H9 (cell line): ENCODE measurements around the gene TIMELESS. TPM values are rescaled to one million over a fixed set of nuclear protein-coding genes. Genes with fewer than 3 reads are reported as not detected.

ENCODE experiments used
- DNase-seq: peaks from one replicate; pipeline ENCODE4 v3.0.0-alpha.2; 2017
- H2AFZ ChIP-seq: one replicate; pipeline ENCODE4 v1.6.1; 2013; ENCODE audit warnings: mild to moderate bottlenecking, low read length, control low read depth, moderate library complexity
- H2AK5ac ChIP-seq: 2 replicates; pipeline ENCODE4 v1.6.1; 2013; ENCODE audit warnings: low read length, control low read depth, mixed read lengths; ENCODE audit not compliant: insufficient read length
- H2BK120ac ChIP-seq: one replicate; pipeline ENCODE4 v1.6.1; 2013; ENCODE audit warnings: low read depth, mild to moderate bottlenecking, low read length, control low read depth, inconsistent platforms; ENCODE audit not compliant: poor library complexity, severe bottlenecking
- H2BK12ac ChIP-seq: 2 replicates; pipeline ENCODE4 v1.6.1; 2013; ENCODE audit warnings: low read length, control low read depth, mixed read lengths, low read depth; ENCODE audit not compliant: insufficient read length
- H2BK15ac ChIP-seq: 2 replicates; pipeline ENCODE4 v1.6.1; 2013; ENCODE audit warnings: low read depth, low read length, control low read depth
- H2BK20ac ChIP-seq: one replicate; pipeline ENCODE4 v1.6.1; 2013; ENCODE audit warnings: low read depth, mild to moderate bottlenecking, low read length, control low read depth, inconsistent platforms; ENCODE audit not compliant: poor library complexity, severe bottlenecking
- H2BK5ac ChIP-seq: 2 replicates; pipeline ENCODE4 v1.6.1; 2013; ENCODE audit warnings: low read length, control low read depth, mixed read lengths; ENCODE audit not compliant: insufficient read length
- H3K14ac ChIP-seq: 2 replicates; pipeline ENCODE4 v1.6.1; 2013; ENCODE audit warnings: low read length, control low read depth; ENCODE audit not compliant: insufficient read depth
- H3K18ac ChIP-seq: 2 replicates; pipeline ENCODE4 v1.6.1; 2013; ENCODE audit warnings: low read depth, mild to moderate bottlenecking, mixed read lengths, low read length, control low read depth; ENCODE audit not compliant: insufficient read length
- H3K23ac ChIP-seq: 2 replicates; pipeline ENCODE4 v1.6.1; 2013; ENCODE audit warnings: low read length, control low read depth, mixed read lengths, low read depth; ENCODE audit not compliant: insufficient read length
- H3K23me2 ChIP-seq: 2 replicates; pipeline ENCODE4 v1.6.1; 2013; ENCODE audit warnings: low read depth, mild to moderate bottlenecking, mixed read lengths, low read length, control low read depth; ENCODE audit not compliant: insufficient read length, poor library complexity, severe bottlenecking
- H3K27ac ChIP-seq: 2 replicates; pipeline ENCODE4 v1.5.1; 2013; ENCODE audit warnings: low read length, control low read depth, mixed read lengths, low read depth; ENCODE audit not compliant: insufficient read length
- H3K27me3 ChIP-seq: 2 replicates; pipeline ENCODE4 v1.6.1; 2013; ENCODE audit warnings: low read length, control low read depth, inconsistent platforms; ENCODE audit not compliant: insufficient read depth
- H3K4ac ChIP-seq: 2 replicates; pipeline ENCODE4 v1.6.1; 2013; ENCODE audit warnings: low read depth, mild to moderate bottlenecking, control low read depth, inconsistent platforms, low read length, moderate library complexity
- H3K4me1 ChIP-seq: 2 replicates; pipeline ENCODE4 v1.6.1; 2013; ENCODE audit warnings: low read length, control low read depth, inconsistent platforms; ENCODE audit not compliant: insufficient read depth
- H3K4me2 ChIP-seq: 2 replicates; pipeline ENCODE4 v1.6.1; 2013; ENCODE audit warnings: low read length, control low read depth, mixed read lengths; ENCODE audit not compliant: insufficient read length, insufficient read depth
- H3K56ac ChIP-seq: 2 replicates; pipeline ENCODE4 v1.6.1; 2013; ENCODE audit warnings: low read depth, mild to moderate bottlenecking, mixed read lengths, low read length, control low read depth; ENCODE audit not compliant: insufficient read length
- H3K79me1 ChIP-seq: 2 replicates; pipeline ENCODE4 v1.6.1; 2013; ENCODE audit warnings: low read depth, mild to moderate bottlenecking, moderate library complexity, low read length, control low read depth, inconsistent platforms; ENCODE audit not compliant: insufficient read depth, poor library complexity, severe bottlenecking
- H3K79me2 ChIP-seq: 2 replicates; pipeline ENCODE4 v1.6.1; 2013; ENCODE audit warnings: low read length, control low read depth, inconsistent platforms; ENCODE audit not compliant: insufficient read depth
- H3K9ac ChIP-seq: 2 replicates; pipeline ENCODE4 v1.6.1; 2013; ENCODE audit warnings: low read length, control low read depth, mixed read lengths; ENCODE audit not compliant: insufficient read length; ENCODE audit errors: extremely low read depth
- H3K9me3 ChIP-seq: one replicate; pipeline ENCODE4 v1.6.1; 2013; ENCODE audit warnings: low read depth, low read length, inconsistent platforms; ENCODE audit not compliant: control insufficient read depth
- H3T11ph ChIP-seq: one replicate; pipeline ENCODE4 v1.6.1; 2013; ENCODE audit warnings: mild to moderate bottlenecking, low read length, control low read depth, inconsistent platforms
- H4K20me1 ChIP-seq: one replicate; pipeline ENCODE4 v1.6.1; 2013; ENCODE audit not compliant: control insufficient read depth, insufficient read length, insufficient read depth
- H4K5ac ChIP-seq: 2 replicates; pipeline ENCODE4 v1.6.1; 2013; ENCODE audit warnings: low read depth, mild to moderate bottlenecking, mixed read lengths, low read length, control low read depth; ENCODE audit not compliant: insufficient read length
- H4K8ac ChIP-seq: replicated peaks from 2 replicates; pipeline ENCODE4 v1.6.1; 2013; ENCODE audit warnings: low read length, control low read depth, mixed read lengths, low read depth; ENCODE audit not compliant: insufficient read length
- H4K91ac ChIP-seq: 2 replicates; pipeline ENCODE4 v1.6.1; 2013; ENCODE audit warnings: low read depth, mild to moderate bottlenecking, moderate library complexity, mixed read lengths, low read length, control low read depth; ENCODE audit not compliant: insufficient read length
- H3K27ac Mint-ChIP-seq, 3 experiments: 2 replicates in 2 of 3; 3 replicates in 1 of 3; pipeline ENCODE4 v1.8.0; 2020 to 2021; ENCODE audit warnings: mixed read lengths in 3 of 3, mild to moderate bottlenecking in 1 of 3, moderate library complexity in 1 of 3
- H3K27me3 Mint-ChIP-seq: 2 replicates; pipeline ENCODE4 v1.8.0; 2021; ENCODE audit warnings: low read depth, mild to moderate bottlenecking, moderate library complexity, mixed read lengths
- H3K36me3 Mint-ChIP-seq, 3 experiments: 2 replicates in 2 of 3; 3 replicates in 1 of 3; pipeline ENCODE4 v1.8.0; 2020 to 2021; ENCODE audit warnings: low read depth in 3 of 3, mixed read lengths in 3 of 3; ENCODE audit not compliant: insufficient read depth in 1 of 3
- H3K4me1 Mint-ChIP-seq, 2 experiments: 2 replicates each; pipeline ENCODE4 v1.8.0; 2020; ENCODE audit warnings: mixed read lengths in 2 of 2
- H3K4me3 Mint-ChIP-seq, 2 experiments: 2 replicates in 1 of 2; 3 replicates in 1 of 2; pipeline ENCODE4 v1.8.0; 2020 to 2021; ENCODE audit warnings: mild to moderate bottlenecking in 2 of 2, mixed read lengths in 2 of 2, moderate library complexity in 1 of 2
- H3K9me3 Mint-ChIP-seq, 2 experiments: 2 replicates in 1 of 2; 3 replicates in 1 of 2; pipeline ENCODE4 v1.8.0; 2020; ENCODE audit warnings: mild to moderate bottlenecking in 2 of 2, mixed read lengths in 2 of 2, moderate library complexity in 1 of 2
- WGBS: extraction: QIAGEN DNeasy Blood & Tissue Kit; methylation state at CpG from one replicate; pipeline ENCODE4 v1.1.7; 2013; ENCODE audit warnings: missing lambda C conversion rate, low lambda C conversion rate, mixed read lengths; ENCODE audit not compliant: insufficient read length; ENCODE audit errors: extremely low coverage; 5-methylcytosine and 5-hydroxymethylcytosine counted together
- total RNA-seq: library from RNA; stranded (reverse); gene quantifications from 2 replicates; pipeline ENCODE4 v1.2.1, GENCODE V29; 2021
- TF ChIP-seq, protein P1 (sequence below): fragments of 200-600 bp; sonication (generic); conservative IDR thresholded peaks from 3 replicates; pipeline ENCODE4 v1.8.0; 2021; ENCODE audit warnings: antibody characterized with exemption, mild to moderate bottlenecking

The TIMELESS gene
- total RNA-seq, 1 experiment from 2014 or later: 68.0 TPM

GRCh38 chr12:56417739-56418138 lies 31.5 kb downstream of the TIMELESS start:
- no peaks in the 10 kb centered on the region for H3K27me3 Mint-ChIP-seq
- no peak overlapping the region for H3K14ac ChIP-seq
- H2BK12ac ChIP-seq: no peak overlapping the region
- no CpG with 5 or more reads among the region's 11 CpGs for WGBS
- no peak overlapping the region for H2BK5ac ChIP-seq
- no peaks in the 10 kb centered on the region for H4K20me1 ChIP-seq
- no peak overlapping the region for H2AFZ ChIP-seq
- H3K9me3 ChIP-seq: no peaks in the 10 kb centered on the region
- no peak overlapping the region for H4K8ac ChIP-seq
- no peak overlapping the region for H3K9ac ChIP-seq
- no peaks in the 10 kb centered on the region for H3K9me3 Mint-ChIP-seq
- no peak overlapping the region for H3K4me3 Mint-ChIP-seq
- no peaks in the 10 kb centered on the region for H3K79me1 ChIP-seq
- no peak overlapping the region for H3T11ph ChIP-seq
- peaks cover 32 to 74% (median 63%) of the 10 kb centered on the region in 3 experiments; a peak in 6 of 7 replicates for H3K36me3 Mint-ChIP-seq
- no peak overlapping the region for H2BK120ac ChIP-seq
- no peak overlapping the region; a peak in 1 of 7 replicates for H3K27ac Mint-ChIP-seq
- DNase-seq: no peak
- no peak overlapping the region for H3K4ac ChIP-seq
- no peak overlapping the region for H3K4me2 ChIP-seq
- no peaks in the 10 kb centered on the region for H3K27me3 ChIP-seq
- TF ChIP-seq, protein P1, sequence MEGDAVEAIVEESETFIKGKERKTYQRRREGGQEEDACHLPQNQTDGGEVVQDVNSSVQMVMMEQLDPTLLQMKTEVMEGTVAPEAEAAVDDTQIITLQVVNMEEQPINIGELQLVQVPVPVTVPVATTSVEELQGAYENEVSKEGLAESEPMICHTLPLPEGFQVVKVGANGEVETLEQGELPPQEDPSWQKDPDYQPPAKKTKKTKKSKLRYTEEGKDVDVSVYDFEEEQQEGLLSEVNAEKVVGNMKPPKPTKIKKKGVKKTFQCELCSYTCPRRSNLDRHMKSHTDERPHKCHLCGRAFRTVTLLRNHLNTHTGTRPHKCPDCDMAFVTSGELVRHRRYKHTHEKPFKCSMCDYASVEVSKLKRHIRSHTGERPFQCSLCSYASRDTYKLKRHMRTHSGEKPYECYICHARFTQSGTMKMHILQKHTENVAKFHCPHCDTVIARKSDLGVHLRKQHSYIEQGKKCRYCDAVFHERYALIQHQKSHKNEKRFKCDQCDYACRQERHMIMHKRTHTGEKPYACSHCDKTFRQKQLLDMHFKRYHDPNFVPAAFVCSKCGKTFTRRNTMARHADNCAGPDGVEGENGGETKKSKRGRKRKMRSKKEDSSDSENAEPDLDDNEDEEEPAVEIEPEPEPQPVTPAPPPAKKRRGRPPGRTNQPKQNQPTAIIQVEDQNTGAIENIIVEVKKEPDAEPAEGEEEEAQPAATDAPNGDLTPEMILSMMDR: no peak
- no peak overlapping the region for H3K23ac ChIP-seq
- H3K23me2 ChIP-seq: no peaks in the 10 kb centered on the region
- H3K18ac ChIP-seq: no peak overlapping the region
- H2BK20ac ChIP-seq: no peak overlapping the region
- H4K5ac ChIP-seq: no peak overlapping the region
- H3K79me2 ChIP-seq: no peaks in the 10 kb centered on the region
- H4K91ac ChIP-seq: no peak overlapping the region
- no peaks in the 10 kb centered on the region for H3K4me1 Mint-ChIP-seq
- H2BK15ac ChIP-seq: no peak overlapping the region
- H3K4me1 ChIP-seq: no peaks in the 10 kb centered on the region
- H3K56ac ChIP-seq: no peak overlapping the region
- no peak overlapping the region for H3K27ac ChIP-seq
- no peak overlapping the region for H2AK5ac ChIP-seq
